HG03175 (cell line): ENCODE measurements around the gene UBXN4.
A peak's percentile ranks its signal among the peaks of the same experiment; 100 is the strongest.
"Not testable (repeated sequence)": the region's sequence is repeated elsewhere in the genome, so short reads cannot be mapped to it uniquely, and the experiment has no call there.

Experiments used
- ATAC-seq: cut with Tn5 transposase; IDR thresholded peaks from one replicate; pipeline ENCODE4 v1.9.1; 2021; ENCODE audit warnings: mild to moderate bottlenecking, moderate library complexity; ENCODE audit not compliant: unreplicated experiment

Gene UBXN4

DNA sequence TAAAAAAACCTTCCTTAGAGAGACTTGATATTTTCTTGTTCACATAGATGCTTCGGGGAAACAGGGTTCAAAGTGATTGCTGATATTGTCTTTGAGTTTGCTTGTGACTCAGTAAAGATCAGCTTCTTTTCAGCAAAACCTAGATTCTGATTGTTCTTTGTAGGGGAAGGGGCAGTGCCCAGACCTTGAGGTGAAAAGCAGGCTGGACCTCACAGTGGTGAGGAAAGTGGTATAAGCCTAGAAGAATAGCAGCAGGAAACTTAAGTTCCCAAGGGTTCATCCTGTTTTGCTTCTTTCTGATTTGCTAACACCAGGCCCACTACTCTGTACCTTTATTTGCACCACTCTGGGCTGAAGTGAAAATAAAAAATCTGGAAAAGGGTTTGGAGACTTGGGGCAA lies 20.9 kb downstream of the UBXN4 start:
- ATAC-seq, result no peak

- no peak for ATAC-seq
These were observed 27.2 kb downstream of the UBXN4 start for GRCh38 chr2:135768863-135769262.

- ATAC-seq, result no peak
These were observed 31.7 kb downstream of the UBXN4 start for GRCh38 chr2:135773319-135773718.

DNA sequence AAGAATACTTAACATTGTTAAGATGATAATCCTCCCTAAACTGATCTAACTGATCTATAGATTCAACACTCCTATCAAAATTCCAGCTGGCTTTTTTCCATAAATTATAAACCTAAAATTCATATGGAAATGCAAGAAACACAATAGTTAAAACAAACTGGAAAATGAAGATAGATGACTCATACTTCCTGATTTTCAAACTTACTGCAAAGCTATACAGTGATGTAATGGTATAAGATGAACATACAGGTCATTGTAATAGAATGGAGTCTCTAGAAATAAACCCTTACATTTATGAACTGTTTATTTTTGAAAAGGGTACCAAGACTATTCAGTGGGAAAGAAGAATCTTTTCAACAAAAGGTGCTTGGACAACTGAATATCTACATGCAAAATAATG lies 32.3 kb downstream of the UBXN4 start:
- no peak for ATAC-seq

DNA sequence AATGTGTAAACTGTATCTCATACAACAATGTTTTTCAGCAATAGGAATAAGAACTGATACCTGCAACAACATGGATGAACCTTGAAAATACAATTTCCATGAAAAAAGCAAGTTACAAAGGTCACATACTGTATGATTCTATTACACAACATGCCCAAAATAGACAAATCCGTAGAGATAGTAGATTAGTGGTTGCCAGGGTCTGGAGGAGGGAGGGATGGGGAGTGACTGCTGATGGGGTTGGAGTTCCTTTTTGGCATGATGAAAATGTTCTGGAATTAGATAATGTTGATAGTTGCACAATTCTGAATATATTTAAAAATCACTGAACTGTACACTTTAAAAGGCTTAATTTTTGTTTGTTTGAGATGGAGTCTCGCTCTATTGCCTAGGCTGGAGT lies 33.8 kb downstream of the UBXN4 start:
- no peak for ATAC-seq

- ATAC-seq, result no peak
These were observed 34.7 kb downstream of the UBXN4 start for GRCh38 chr2:135776367-135776766.

DNA sequence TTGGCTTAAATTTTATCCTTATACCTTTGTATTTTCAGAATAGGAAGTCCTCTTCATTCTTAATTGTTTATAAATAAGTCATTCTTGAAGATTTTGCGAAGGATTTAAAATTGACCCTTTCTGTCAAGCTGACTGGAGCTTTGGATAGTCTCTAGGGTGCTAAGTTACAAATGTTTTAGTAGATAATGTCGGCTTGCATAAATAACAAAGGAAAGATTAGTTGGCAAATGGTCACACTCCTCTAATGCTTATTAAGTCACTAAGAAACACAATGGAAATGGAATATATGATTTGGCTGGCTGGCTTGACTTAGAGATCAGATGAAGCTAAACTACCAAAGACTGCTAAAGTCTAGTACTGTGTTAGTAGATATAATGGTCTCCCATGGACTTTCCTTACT lies 40.6 kb downstream of the UBXN4 start:
- ATAC-seq, result no peak

DNA sequence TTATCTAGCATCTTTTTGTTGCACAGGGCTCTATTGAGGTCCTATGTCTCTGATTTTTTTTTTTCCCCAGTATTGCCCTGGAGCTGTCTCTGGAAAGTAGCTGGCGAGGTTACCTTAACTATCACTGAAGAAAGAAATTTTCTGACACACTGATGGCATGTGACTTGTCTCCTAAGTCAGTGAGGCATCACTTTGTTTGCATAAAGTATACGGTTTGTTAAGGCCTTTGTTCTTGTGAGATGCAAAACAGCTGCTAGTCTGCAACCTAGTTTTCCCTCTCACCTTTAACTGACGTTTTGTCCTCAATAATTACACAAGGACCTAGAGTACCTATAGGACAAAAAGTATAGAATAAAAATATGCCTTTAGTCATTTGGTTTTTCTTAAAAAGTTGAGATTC lies 41.8 kb downstream of the UBXN4 start:
- no peak for ATAC-seq

- no peak for ATAC-seq
These were observed 43.4 kb downstream of the UBXN4 start for GRCh38 chr2:135785032-135785431.

GRCh38 chr2:135786823-135787222 lies 45.2 kb downstream of the UBXN4 start:
- ATAC-seq, result no peak

DNA sequence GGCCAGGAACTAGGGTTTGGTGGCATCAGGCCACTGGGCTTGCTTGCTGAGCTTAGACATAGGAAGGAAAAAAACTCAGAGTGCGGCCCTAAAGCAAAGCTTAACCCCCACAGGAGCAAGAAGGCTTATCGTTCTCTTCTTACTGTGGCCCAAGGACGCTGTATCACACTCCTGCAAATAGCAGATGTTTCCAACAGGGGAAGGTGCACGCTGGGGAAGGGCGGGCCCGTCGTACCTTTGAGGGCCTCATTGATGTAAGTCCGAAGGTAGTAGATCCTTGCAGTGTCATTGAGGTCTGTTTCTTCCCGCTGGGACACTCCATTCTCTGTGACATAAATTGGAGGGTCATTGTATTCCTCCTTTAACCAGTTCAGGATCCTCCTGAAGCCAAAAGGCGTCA lies 48.8 kb downstream of the UBXN4 start:
- no peak for ATAC-seq

DNA sequence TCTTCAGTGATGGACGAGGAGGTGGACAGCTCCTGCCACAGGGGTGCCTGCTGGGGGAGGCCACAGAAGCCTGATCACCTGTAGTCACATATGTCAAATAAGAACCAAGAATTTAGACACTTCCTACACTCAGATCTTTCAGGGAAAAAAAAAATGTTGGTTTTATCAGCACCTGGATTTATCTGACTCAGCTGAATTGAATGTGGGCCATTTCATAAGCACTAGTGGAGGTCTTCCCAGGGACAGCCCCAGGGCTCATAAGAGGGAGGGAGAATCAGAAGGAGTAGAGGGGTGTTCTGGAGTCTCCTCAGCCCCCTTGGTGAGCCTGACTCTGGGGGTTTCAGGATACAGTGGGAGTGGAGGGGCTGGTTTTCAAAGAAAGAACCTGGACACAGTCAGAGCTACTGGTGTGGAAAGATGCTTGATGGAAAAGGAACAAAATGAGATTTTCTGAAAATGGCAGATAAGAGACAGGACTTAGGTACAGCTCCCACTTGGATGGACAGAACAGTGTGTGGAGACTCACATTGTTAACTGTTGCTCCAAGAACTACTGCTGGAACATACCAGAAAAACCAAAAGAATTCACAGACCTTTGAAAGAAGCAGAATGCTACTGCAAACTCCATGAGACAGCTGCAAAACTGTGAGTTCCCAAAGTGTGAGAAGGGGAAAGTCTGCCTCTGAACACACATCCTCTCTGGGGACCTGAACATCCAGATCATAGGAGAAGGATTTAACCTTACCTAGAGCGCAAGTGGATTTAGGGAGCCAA lies 49.9 kb downstream of the UBXN4 start:
- ATAC-seq, result no peak

- ATAC-seq, result no peak
These were observed 50.9 kb downstream of the UBXN4 start for GRCh38 chr2:135792401-135793150.

DNA sequence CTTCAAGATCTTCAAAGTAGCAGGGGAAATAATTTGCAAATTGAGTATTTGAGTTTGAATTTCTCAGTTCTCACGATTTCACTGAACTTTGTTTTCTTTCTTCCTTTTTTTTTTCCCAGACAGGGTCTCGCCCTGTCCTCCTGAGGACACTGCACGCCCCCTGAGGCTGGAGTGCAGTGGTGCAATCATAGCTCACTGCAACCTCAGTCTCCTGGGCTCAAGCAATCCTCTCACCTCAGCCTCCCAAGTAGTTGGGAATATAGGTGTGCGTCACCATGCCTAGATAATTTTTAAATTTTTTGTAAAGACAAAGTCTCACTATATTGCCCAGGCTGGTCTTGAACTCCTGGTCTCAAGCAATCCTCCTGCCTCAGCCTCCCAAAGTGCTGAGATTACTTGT lies 54.0 kb downstream of the UBXN4 start:
- ATAC-seq, result not testable (repeated sequence)

- ATAC-seq, result no peak
These were observed 55.0 kb downstream of the UBXN4 start for GRCh38 chr2:135796606-135797005.

- ATAC-seq, result peak; percentile 73
These were observed 56.0 kb downstream of the UBXN4 start for GRCh38 chr2:135797497-135798274.

DNA sequence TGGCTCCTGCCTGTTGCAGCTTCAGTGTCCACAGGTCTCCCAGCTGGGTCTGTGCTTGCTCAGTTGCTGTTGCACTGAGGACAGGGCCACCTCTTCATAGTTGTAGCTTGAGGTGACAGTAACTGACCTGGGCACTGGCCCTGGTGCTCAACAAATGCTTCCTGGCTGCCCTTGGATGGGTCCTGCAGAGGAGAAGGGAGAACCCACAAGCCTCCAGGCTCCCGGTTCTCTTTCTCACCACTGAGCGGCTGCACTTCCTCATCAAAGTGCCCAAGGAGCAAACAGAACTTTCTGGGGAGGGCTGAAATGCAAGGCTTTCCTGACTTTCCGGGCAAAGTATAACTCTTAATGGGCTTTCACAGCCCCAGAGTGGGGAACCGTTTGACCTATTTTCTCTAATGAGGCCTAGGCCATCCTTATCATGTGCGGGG lies 56.6 kb downstream of the UBXN4 start:
- no peak for ATAC-seq

- ATAC-seq, result no peak
These were observed 57.1 kb downstream of the UBXN4 start for GRCh38 chr2:135798762-135799161.

DNA sequence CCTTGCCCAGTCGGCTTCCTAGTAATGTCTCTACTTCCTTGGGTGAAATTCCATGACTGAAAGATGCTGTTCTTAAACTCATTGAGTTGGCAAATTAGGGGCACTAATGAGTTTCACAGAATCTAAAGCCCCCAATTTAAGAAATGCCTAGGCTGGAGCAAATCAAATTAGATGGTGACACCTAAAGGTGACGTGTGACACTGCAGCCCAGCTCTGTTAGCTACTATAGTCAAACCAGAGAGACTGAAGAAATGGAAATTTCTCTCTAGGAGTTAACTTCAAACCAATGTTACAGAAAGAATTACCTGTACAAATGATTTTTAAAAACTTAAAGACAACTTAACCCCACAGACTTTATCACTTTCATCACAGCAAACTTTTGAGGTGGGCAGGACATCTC lies 58.1 kb downstream of the UBXN4 start:
- no peak for ATAC-seq

DNA sequence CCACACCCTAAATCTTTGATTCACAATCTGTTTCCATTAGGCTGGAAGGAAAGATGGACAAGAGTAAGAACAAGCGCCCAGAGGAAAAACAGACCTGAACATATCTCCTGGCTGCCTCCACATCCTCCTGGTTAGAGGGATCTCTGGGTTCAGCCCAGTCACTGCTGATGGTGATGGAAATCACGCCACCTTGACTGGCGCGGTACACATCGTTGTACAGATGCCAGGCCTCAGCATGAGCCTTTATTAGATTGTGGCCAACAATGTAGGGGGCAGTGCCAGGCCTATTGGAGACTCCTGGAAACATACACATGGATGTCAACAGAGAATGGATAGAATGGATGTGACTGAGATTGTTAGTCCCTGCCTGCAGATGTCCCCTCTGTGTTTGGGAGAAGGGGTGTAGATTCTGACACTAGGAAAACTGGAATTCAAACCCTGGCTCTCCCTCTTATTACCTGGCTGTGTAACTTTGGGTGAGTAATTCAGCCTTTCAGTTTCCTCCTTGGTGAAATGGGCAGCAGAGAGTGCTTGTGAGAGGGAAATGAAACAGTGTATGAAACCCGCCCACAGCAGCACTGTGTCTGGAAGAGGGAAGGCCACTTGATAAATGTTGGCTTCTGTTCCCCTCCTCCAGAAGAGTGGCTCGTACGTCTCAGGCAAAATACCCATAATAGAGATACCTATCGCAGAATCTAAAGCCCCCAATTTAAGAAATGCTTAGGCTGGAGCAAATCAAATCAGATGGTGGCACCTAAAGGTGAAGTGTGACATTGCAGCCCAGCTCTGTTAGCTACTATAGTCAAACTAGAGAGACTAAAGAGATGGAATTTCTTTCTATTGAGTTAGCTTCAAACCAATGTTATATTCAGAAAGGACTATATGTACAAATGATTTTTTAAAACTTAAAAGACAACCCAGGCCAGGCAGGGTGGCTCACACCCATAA lies 59.1 kb downstream of the UBXN4 start:
- ATAC-seq, result no peak

DNA sequence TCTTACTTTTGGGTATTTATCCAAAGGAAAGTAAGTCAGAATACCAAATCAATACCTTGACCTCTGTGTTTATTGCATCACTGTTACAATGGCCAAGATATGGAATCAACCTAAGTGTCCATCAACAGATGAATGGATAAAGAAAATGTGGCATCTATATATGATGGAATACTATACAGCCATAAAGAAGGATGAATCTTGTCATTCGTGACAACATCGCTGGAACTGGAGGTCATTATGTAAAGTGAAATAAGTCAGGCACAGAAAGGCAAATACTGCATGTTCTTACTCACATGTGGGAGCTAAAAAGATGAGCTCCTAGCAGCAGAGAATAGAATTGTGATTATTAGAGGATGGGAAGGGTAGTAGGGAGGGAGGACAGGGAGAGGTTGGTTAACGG lies 60.7 kb downstream of the UBXN4 start:
- no peak for ATAC-seq
